HG02571 (cell line): ENCODE data around the gene FMNL2.
"Not testable (repeated sequence)": the region's sequence is repeated elsewhere in the genome, so short reads cannot be mapped to it uniquely, and the experiment has no call there.

ENCODE experiments used
- ATAC-seq: cut with Tn5 transposase; IDR thresholded peaks from one replicate; pipeline ENCODE4 v1.9.1; 2021; ENCODE audit warnings: mild to moderate bottlenecking, moderate library complexity; ENCODE audit not compliant: unreplicated experiment

Gene FMNL2

DNA sequence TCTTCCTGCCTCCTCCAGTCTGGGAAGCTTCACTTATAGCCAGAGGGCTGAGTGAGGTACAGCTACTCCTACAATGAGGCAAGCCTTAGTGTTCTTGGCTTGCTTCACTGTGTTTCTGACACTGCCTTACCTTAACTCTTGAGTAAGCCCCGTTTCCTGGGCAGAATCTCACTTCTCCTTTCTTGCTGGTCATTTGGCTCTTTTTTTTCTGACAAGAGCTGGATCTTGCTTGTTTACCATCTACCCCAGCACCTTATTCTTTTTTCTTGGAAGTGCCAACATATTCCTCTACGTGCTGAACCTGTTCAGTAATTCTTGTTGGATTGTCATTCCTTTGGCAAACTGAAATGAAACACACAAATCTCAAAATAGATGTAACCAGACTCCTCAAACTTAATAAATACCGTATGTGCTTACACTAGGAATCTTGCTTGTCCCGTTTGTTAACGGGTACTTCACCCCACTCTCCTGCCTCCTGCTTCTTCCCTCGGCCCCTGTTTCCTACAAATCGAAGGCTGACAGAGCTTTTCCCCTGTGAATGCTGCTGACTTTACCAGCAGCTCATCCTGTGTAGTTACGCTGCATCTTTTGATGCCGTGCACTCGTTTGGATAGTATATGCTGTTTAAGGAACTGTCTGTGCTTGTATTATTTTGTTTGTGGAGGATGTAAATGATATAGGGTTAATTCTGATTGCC, 132.2 kb downstream of the FMNL2 start:
- peak; percentile 92 for ATAC-seq

DNA sequence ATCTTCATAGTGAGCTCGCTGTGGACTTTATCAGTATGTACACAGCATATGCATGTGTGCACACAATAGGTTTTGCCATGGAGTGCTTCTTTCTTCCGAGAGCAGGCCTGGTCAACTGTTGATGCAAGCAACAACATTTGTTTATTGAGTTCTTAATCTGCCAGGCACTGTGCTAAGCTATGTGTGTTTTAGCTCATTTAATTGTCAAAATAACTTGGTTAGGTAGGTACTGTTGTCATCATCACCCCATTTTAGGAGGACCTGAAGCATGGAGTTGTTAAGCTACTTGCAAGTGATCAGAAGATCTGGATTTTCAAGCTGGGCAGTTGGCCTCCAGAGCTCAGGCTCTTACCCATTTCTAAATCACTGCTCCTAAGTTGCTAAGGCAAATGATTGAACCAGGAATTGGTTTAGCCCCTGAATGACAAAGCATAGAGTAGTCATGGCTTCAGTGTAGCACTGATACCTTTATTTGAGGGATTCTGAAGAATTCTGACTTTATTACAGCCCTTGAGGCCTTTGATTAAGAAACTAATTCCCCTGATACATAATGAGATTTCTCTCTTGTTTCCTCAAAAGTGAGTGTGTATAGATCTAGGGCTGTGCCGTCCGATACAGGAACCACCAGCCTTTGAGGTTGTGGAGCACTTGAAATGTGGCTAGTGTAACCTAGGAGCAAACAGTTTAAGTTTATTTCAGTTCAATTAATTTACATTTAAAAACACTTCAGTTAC, 132.9 kb downstream of the FMNL2 start:
- no peak for ATAC-seq

DNA sequence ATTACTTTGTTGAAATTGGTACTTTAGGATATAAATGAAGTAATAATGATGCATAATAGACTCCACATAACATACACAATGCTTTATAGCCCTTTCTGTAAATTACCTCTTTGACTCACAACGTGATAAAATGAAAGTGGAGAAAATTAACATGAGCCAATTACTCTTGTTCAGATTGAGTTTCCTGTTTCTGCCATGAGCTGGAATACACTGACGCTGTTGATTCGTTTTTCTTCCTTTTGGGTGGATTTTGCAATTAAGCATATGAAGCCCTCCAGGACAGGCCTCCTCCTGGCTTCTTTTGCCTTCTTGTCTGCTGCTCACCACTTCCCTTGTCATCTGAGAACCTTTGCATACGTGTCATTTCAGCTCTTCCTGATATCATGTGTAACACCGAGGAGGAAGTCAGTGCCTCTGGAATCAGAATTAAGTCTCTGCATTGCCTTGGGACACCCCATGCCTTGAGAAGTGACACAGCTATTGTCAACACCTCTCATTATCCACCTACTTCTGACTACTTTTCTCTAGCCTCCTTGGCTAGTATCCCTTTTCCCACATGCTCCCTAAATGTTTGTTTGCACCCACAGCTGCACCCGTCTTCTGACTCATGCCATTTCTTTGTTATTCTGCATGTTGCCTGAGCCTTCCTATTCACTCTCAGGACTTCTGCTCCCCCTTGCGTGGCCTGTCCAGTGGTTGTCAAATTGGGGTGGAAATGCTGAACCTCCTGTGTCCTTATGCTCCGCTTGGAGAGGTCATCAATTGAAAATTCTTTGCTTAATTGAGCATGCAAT, 134.1 kb downstream of the FMNL2 start:
- no peak for ATAC-seq

DNA sequence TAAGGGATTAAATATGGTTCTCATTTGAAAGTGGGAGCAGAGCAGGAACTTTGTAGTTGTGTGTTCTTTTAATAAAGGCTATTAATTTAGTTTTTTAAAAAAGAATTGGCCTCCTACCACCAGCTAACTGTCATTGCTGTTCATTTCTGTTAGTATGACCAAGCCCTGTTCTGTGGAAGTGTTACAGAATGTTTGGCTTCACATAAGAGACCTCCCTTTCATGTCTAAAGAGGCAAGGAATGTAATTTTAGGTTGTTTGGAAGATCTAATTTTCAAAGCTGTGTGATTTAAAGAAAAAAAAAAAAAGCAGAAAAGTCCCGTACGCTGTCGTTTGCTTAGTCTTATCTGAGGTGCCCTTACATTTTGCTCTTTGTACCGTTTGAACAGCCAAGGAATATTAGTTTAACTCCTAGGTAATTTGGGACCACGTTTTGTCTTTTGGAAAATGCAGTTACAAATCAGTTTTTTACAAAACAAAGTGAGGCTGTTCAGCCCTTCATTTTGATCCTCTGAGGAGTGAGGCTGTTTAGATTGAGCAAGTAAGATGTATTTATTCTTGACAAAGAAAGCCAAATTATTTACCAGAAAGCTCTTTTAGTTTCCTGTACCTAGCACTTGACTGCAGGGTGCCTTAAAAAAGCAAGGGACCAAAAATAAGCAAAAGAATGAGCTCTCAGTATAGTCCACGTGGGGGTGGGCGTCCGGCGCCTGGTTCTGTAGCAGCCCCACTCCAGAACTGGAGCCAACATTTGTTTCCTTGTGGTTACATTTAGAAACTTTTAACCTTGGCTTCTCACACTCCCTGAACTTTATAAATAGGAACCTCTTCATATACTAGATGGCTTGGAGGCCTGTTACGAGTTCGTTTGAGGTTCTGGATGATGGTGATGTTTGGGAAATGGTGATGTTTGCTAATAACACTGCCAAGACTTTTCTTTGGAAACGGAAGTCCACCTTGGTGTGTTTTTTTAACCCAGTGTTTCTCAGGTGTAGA, 136.2 kb downstream of the FMNL2 start:
- no peak for ATAC-seq

DNA sequence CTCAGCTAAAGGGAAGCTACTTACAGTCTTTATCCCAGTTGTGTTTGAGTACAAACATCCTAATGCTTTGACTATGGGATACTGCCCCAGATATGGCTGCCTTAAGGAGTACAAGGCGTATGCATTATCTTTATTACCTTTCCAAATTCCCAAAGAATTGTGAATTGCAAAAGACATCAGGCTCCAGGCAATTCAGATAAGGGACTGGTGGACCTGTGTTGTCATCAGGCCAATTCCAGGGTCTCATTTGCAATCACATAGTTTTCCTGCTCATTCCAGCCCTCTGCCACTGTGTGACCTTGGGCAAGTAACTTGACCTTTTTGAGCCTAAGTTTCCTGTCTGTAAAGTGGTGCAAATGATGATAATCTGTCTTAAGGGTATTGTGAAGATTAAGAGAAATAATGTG, 137.5 kb downstream of the FMNL2 start:
- ATAC-seq: no peak

DNA sequence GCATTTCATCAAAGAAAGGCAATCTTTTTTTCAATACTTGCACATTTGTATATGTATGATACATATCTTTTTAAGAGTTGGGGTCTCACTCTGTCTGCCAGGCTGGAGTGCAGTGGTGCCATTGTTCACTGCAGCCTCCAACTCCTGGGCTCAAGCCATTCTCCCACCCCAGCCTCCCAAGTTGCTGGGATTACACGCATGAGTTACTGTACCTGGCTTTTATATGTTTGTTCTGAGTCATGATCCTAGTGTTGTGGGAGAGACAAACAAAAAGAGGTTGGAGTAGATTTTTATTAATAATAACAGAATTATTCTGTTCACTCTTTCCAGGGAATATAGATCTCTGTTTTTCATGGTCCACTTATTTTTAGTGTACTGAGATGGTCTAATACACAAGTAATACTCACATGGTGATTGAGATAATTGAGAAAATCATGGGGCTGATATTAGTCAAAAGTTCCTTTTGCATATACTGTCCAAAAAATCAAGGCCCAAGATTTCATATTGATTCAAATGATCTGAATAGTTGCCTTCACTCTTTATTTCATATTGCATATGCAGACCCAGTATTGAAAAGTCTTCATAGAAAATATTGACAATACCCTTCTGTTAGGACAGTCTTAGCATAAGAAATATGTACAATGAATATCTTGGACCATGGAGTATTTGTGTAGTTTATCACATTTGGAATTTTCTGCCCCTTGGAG, 138.3 kb downstream of the FMNL2 start:
- ATAC-seq: no peak

DNA sequence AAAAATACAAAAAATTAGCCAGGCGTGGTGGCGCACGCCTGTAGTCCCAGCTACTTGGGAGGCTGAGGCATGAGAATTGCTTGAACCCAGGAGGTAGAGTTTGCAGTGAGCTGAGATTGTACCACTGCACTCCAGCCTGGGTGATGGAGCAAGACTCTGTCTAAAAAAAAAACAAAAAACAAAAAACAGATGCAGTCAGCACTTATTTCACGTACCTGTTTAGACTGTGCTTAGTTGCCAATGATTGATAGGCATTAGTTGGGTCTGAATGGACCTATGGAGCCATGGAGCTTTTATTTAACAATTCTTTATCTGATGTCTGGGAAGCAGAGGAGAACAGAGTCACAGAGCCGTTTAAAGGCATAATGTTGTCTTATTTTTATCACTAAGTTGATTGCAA, 139.5 kb downstream of the FMNL2 start:
- not testable (repeated sequence) for ATAC-seq

DNA sequence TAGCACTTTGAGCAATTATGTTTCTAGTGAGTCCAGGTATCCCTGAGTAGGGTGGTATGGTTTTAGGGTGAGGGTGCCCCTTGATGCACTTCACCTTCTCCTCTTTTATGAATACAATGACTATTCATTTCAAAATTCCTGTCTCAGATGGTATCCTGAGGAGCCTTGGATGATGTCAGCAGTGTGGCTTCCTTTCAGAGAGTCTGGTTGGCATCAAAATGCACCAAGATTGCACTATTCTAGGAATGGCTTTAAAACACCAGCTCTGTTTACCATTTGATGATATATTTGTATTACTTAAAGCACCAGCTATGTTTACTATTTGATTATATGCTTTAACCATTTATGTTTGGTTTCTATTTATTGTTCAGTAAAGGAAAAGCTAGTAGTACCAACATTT, 141.0 kb downstream of the FMNL2 start:
- ATAC-seq: no peak

DNA sequence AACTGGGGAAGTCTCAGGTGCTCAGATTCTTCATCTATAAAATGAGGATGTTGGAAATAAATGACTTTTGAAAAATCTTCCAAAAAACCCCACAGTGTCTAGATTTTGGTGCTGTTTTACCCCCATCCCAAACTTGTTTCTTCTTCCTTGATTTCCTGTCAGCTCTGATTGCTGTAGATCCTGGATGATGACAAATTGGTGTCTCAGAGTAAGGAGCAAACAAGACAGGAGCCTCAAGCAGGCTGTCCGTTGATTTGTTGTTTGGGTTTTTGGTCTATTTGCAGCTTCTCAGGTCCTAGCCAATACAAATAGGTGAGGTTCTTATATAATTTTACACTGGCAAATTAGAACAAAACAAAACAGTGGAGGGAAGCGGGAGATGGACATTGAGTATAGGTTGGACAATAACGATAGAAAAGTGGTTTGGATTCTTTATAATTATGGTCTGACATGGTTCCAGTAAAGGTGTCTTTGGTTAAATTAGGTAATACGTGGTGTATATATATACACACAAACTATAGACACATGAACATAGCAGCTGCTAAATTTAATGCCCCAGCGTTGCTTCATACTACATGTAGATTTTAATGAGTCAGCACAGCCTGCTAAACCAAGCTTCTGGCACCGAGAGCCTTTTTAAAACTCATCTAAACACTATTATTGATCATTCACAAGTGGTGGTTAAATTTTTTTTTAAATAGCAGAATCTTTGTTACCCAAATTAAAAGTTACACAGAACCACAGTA, 142.5 kb downstream of the FMNL2 start:
- no peak for ATAC-seq

DNA sequence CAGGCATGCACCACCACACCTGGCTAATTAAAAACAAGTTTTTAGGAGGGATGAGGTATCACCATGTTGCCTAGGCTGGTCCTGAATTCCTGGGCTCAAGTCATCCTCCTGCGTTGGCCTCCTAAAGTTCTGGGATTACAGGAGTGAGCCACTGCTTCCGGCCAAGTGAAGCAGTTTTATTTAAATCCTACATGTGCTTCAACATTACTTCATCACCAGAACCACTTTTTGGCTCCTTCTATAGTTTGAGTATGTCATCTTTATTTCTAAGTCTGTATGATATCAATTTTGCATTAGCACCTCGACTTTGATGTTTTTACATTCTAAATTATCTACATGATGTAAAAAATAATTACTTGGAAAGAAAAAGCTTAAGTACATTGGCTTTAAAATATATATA, 144.3 kb downstream of the FMNL2 start:
- no peak for ATAC-seq

DNA sequence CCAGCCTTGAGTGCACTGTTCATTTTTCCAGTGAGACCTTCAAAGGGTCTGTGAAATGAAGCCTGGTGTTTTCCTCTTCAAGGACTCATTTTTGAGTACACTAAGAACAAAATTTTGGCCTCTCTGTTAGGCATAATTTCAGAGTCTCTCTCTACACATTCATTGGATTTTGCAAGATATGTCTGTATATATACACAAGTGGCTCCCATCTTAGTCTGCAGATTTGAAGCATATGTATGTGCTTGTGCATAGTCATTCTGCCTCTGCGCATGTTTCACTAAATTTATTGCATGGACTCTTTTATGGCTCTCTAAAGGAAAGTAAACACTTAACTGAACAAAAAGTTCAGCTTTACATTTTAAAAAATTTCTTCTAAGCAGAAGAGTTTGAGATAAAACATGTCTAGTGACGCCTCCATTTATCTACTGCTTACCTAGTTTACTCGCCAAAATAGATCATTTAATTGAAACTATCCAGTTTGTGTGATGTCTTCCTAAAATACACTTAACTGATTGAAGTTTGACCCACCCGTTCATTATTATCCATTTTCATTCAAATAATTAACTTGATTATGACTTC, 145.9 kb downstream of the FMNL2 start:
- ATAC-seq: no peak

DNA sequence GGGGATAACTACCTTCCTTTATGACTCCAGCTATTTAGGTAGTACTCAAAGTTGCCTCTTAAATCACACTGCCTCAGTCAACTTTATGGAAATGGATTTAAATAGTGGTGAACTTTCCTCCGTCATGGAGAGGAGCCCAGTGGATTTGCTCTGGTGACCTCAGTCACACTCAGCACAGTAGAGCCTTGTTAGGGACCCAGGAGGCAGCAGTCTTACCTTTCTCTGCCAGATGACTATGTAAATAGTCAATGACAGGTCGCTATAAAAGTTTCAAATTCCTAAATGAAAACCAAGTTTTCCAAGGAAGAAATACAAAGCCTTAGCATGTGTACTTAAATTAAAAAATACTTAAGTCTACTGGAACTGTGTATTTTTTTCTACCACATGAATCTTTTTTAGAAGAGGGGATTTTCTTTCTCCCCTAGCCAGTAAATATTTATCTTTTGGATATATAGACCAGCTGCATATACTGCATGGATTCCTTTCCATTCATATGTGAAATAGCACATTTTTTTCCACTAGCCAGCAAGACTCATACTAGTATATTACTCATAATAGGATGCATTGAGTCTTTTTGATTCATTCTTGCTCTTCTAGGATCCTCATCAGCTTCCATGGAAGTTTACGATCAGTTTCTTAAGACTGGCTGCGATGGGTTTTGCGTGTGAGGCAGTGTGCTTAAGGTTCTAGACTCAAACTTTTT, 147.1 kb downstream of the FMNL2 start:
- no peak for ATAC-seq

DNA sequence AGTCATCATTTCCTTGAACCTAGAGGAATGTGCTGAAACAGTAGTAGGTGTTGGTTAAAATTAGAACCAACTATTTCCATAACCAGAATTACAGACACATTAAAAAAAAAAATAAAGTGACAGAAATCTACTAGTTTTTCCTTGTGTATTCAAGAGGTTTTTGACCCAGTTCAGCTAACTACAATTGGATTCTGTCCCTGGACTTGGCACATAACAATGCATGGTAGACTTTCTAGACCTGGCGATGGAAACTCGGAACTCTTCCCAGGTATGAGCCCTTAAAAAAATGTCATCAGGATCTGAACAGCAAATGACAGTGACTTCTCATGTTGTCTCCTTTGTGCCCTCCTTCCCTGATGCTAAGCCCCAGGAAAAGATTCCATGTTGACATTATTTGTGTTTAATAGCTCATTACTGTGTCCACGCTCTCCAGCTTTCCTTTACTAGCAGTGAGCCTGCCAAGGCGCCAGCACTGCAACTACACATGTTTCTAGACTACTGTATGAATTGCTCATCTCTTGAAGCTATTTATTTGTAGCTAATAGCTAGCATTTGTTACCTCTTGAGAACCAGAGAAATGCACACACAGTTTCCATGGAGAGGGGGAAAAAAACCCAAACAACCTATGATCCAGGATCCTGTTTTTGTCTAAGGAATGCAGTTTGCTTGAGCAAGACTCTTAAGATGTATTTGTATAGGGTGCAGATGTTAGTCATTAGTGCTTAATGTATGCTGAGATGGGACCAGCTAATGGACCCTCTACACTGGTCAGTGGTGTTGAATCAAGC, 148.5 kb downstream of the FMNL2 start:
- ATAC-seq: no peak

DNA sequence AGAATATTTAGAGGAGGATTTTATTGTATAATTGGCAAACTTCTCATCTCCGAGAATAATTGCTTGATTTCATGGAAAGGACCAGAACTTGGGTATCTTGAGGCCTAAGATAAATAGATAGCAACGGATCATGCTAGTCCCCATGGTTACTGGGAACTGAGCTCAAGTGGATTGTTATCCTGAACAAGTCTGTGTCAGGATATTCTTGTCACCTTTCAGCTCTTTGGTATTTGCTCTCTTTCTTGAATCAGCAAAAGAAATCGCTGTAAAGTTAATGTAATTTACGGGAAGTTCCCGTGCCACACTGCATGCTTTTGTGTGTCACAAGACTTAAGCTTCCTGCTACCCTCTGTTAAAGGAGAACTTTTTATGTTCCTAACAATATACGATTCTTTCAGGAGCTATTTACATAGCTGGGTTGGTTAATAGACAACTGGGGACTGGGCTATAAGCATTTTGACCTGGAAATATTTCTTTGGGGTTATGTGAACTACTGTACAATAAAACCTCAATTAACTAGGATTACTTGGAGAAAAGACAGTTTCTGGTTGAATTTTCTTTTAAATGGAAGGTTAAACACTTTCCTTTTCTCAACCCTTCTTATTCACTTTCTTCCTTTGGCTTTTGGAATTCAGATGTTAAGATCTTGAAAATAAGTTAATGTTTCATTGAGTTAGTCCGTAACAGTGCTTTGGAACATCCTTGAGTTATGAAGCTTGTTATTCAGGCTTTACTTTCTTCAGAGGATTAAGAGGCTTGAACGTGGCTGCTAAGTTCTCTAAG, 151.2 kb downstream of the FMNL2 start:
- ATAC-seq: no peak

DNA sequence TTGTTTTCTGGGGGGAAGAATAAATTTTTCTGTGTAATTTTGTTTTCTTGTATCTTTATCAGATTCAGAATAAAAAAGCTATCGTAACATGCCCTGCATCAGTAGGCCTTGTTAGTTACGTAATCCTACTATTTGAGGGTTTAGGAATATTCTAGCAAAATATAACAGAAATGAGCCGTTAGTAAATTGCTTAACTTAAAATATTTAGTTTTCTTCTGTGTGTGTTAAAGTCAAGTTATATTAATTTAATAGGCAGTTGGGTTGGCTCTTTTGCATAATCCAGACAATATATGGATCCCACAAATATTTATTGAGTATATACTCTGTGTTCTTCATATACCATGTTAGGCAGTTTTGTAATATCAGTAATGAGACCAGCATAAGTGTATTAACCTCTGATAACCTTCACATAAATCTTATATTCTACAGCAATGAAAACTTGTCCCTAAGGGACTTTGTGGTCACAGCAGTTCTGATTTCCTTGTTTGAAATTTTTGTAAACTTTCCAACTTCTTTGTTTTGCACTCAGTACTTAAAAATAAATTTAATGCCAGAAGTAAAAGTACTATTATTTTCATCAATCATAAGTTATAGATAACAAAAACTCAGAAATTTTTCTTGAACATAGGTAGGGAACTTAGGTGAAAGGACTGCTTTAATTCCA, 151.9 kb downstream of the FMNL2 start:
- no peak for ATAC-seq

DNA sequence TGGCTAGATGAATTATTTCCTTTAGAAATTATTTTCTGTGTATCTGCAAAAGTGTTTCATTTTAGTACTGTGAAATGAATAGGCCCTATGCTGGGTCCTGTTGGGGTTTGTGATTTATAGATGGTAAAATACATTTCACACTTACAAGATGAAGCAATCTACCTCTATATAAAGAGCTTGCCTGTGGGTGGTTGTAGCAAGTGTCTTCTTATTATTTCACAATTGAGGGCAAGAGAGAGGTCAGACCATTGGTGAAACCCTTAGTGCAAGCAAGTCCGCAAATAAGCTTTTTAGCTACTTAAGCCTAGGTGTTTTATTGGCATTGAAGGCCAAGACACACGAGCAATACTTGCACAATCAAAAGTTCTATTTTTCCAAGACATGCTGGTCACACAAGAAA, 153.1 kb downstream of the FMNL2 start:
- ATAC-seq: no peak
